HepG2 (cell line): ENCODE data around the gene NT5C3B. TPM values are rescaled to one million over a fixed set of nuclear protein-coding genes. Genes with fewer than 3 reads are reported as not detected.

ENCODE experiments used
- ARID2 ChIP-seq: sonication (generic); formaldehyde crosslinking; IDR thresholded peaks from 2 replicates; pipeline ENCODE4 v1.8.1; 2022; ENCODE audit warnings: mild to moderate bottlenecking, missing genetic modification reagents, borderline replicate concordance
- CCAR2 ChIP-seq: fragments of 200-400 bp; formaldehyde crosslinking; optimal IDR thresholded peaks from 2 replicates; pipeline ENCODE3; 2018; ENCODE audit warnings: low read depth, mild to moderate bottlenecking, low read length, moderate library complexity
- CENPX ChIP-seq: sonication (generic); formaldehyde crosslinking; IDR thresholded peaks from 2 replicates; pipeline ENCODE4 v1.9.0; 2021; ENCODE audit warnings: mild to moderate bottlenecking, missing genetic modification reagents, moderate library complexity
- FOXO1 ChIP-seq: sonication (generic); formaldehyde crosslinking; IDR thresholded peaks from 2 replicates; pipeline ENCODE4 v1.4.0; 2020; ENCODE audit warnings: missing genetic modification reagents
- KAT2B ChIP-seq: fragments of 150-350 bp; IDR thresholded peaks from 2 replicates; pipeline ENCODE4 v1.6.1; 2014; ENCODE audit warnings: low read depth, low read length, borderline replicate concordance
- MXD3 ChIP-seq: IDR thresholded peaks from 2 replicates; pipeline ENCODE4 v1.6.1; 2016; ENCODE audit warnings: mild to moderate bottlenecking, missing biosample characterization, missing genetic modification reagents
- NFE2L1 ChIP-seq: sonication (generic); formaldehyde crosslinking; IDR thresholded peaks from 2 replicates; pipeline ENCODE4 v1.4.0; 2020; ENCODE audit warnings: missing genetic modification reagents, mild to moderate bottlenecking, borderline replicate concordance
- NR2C2 ChIP-seq: sonication (generic); formaldehyde crosslinking; IDR thresholded peaks from 2 replicates; pipeline ENCODE4 v1.4.0; 2020; ENCODE audit warnings: missing genetic modification reagents, mild to moderate bottlenecking, moderate library complexity, borderline replicate concordance
- PRMT3 ChIP-seq: sonication (generic); formaldehyde crosslinking; IDR thresholded peaks from 2 replicates; pipeline ENCODE4 v1.8.1; 2022; ENCODE audit warnings: low read depth, mild to moderate bottlenecking, moderate library complexity, missing genetic modification reagents, borderline replicate concordance
- RFX1 ChIP-seq: fragments of 450-650 bp; IDR thresholded peaks from 2 replicates; pipeline ENCODE4 v1.6.1; 2017
- TAF1 ChIP-seq: sonication (generic); formaldehyde crosslinking; IDR thresholded peaks from 2 replicates; pipeline ENCODE4 v1.4.0; 2020; ENCODE audit warnings: missing genetic modification reagents
- TOPORS ChIP-seq: sonication (generic); formaldehyde crosslinking; IDR thresholded peaks from 2 replicates; pipeline ENCODE4 v1.8.0; 2023; ENCODE audit warnings: mild to moderate bottlenecking, missing genetic modification reagents
- TSC22D2 ChIP-seq: sonication (generic); formaldehyde crosslinking; IDR thresholded peaks from 2 replicates; pipeline ENCODE4 v1.5.1; 2020; ENCODE audit warnings: missing genetic modification reagents, mild to moderate bottlenecking, borderline replicate concordance
- ZBTB1 ChIP-seq: sonication (generic); formaldehyde crosslinking; IDR thresholded peaks from 2 replicates; pipeline ENCODE4 v1.4.0; 2020; ENCODE audit warnings: missing genetic modification reagents, borderline replicate concordance
- ZBTB46 ChIP-seq: sonication (generic); formaldehyde crosslinking; IDR thresholded peaks from 2 replicates; pipeline ENCODE4 v1.4.0; 2020; ENCODE audit warnings: mild to moderate bottlenecking, missing genetic modification reagents, borderline replicate concordance
- ZFP36L2 ChIP-seq: sonication (generic); formaldehyde crosslinking; IDR thresholded peaks from 2 replicates; pipeline ENCODE4 v1.4.0; 2020; ENCODE audit warnings: missing genetic modification reagents
- ZNF160 ChIP-seq: sonication (generic); formaldehyde crosslinking; IDR thresholded peaks from 2 replicates; pipeline ENCODE4 v1.8.0; 2022; ENCODE audit warnings: mild to moderate bottlenecking, inconsistent platforms, missing genetic modification reagents
- ZNF441 ChIP-seq: sonication (generic); formaldehyde crosslinking; IDR thresholded peaks from 2 replicates; pipeline ENCODE4 v1.7.0; 2021; ENCODE audit warnings: missing genetic modification reagents, borderline replicate concordance
- ZNF543 ChIP-seq: sonication (generic); formaldehyde crosslinking; IDR thresholded peaks from 2 replicates; pipeline ENCODE4 v1.4.0; 2020; ENCODE audit warnings: mild to moderate bottlenecking, missing genetic modification reagents
- ZNF552 ChIP-seq: sonication (generic); formaldehyde crosslinking; IDR thresholded peaks from 2 replicates; pipeline ENCODE4 v1.9.0; 2022; ENCODE audit warnings: missing genetic modification reagents, mild to moderate bottlenecking, borderline replicate concordance
- ZNF670 ChIP-seq: sonication (generic); formaldehyde crosslinking; IDR thresholded peaks from 2 replicates; pipeline ENCODE4 v1.8.0; 2022; ENCODE audit warnings: mild to moderate bottlenecking, missing genetic modification reagents, borderline replicate concordance
- ZNF775 ChIP-seq: sonication (generic); formaldehyde crosslinking; IDR thresholded peaks from 2 replicates; pipeline ENCODE4 v1.4.0; 2020; ENCODE audit warnings: missing genetic modification reagents, mild to moderate bottlenecking, moderate library complexity, borderline replicate concordance
- ZNF792 ChIP-seq: IDR thresholded peaks from 2 replicates; pipeline ENCODE4 v1.6.1; 2016
- polyA plus RNA-seq, 8 experiments: library from polyadenylated mRNA; depleted of rRNA in 3 of 8; stranded (reverse) in 7 of 8; unstranded in 1 of 8; fragments of >200 nt; fragmentation: Illumina TruSeq in 4 of 8; extraction: Trizol in 4 of 8; gene quantifications; 2 replicates each; pipeline versions ENCODE4 v1.2.1 to v1.2.3, GENCODE V29; 2011 to 2016; ENCODE audit warnings: low read depth in 4 of 8, missing spikeins in 1 of 8, mixed read lengths in 1 of 8; ENCODE audit not compliant: insufficient read depth in 1 of 8
- total RNA-seq, 5 experiments: library from RNA; depleted of rRNA; stranded (reverse); fragments of >200 nt; fragmentation: Illumina TruSeq; extraction: Trizol; gene quantifications; 2 replicates each; pipeline ENCODE4 v1.2.3, GENCODE V29; 2016; ENCODE audit warnings: low read depth in 1 of 5
- TF ChIP-seq, protein P1 (sequence below): sonication (generic); formaldehyde crosslinking; IDR thresholded peaks from 2 replicates; pipeline ENCODE4 v1.5.1; 2020; ENCODE audit warnings: missing genetic modification reagents, mild to moderate bottlenecking, borderline replicate concordance
- TF ChIP-seq, protein P2 (sequence below): sonication (generic); formaldehyde crosslinking; IDR thresholded peaks from 2 replicates; pipeline ENCODE4 v1.4.0; 2020; ENCODE audit warnings: missing genetic modification reagents

NT5C3B gene
- total and polyA plus RNA-seq, 2 of the 13 experiments (the other 11 are each of a cell fraction or from before 2014, with no cell fraction given), result 104 to 126 TPM

GRCh38 chr17:41811549-41812380 lies 24.3 kb downstream of the NT5C3B start, which contains the start of gene P3H4 (continued):
- TF ChIP-seq ZNF670, result no peak; the same call in 1 of the 2 replicates
- TF ChIP-seq TSC22D2, result no peak
- TF ChIP-seq, protein P1, sequence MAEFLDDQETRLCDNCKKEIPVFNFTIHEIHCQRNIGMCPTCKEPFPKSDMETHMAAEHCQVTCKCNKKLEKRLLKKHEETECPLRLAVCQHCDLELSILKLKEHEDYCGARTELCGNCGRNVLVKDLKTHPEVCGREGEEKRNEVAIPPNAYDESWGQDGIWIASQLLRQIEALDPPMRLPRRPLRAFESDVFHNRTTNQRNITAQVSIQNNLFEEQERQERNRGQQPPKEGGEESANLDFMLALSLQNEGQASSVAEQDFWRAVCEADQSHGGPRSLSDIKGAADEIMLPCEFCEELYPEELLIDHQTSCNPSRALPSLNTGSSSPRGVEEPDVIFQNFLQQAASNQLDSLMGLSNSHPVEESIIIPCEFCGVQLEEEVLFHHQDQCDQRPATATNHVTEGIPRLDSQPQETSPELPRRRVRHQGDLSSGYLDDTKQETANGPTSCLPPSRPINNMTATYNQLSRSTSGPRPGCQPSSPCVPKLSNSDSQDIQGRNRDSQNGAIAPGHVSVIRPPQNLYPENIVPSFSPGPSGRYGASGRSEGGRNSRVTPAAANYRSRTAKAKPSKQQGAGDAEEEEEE (CRISPR knock-in tag), result no peak
- peak; percentile 99 for TF ChIP-seq TOPORS (CRISPR knock-in tag)
- peak; percentile 75; the same call in 1 of the 2 replicates for TF ChIP-seq ZNF441
- TF ChIP-seq NR2C2 (CRISPR knock-in tag), result no peak; the same call in 1 of the 2 replicates
- no peak for TF ChIP-seq CENPX
- 0 out of 2 replicates have a peak, but pooled peaks have one; percentile 43 for TF ChIP-seq NFE2L1 (CRISPR knock-in tag)
- no peak for TF ChIP-seq ZNF775 (CRISPR knock-in tag)
- peak; percentile 61; the same call in 1 of the 2 replicates for TF ChIP-seq ZNF552 (CRISPR knock-in tag)
- TF ChIP-seq ARID2, result peak; percentile 84; the same call in 1 of the 2 replicates
- TF ChIP-seq, protein P2, sequence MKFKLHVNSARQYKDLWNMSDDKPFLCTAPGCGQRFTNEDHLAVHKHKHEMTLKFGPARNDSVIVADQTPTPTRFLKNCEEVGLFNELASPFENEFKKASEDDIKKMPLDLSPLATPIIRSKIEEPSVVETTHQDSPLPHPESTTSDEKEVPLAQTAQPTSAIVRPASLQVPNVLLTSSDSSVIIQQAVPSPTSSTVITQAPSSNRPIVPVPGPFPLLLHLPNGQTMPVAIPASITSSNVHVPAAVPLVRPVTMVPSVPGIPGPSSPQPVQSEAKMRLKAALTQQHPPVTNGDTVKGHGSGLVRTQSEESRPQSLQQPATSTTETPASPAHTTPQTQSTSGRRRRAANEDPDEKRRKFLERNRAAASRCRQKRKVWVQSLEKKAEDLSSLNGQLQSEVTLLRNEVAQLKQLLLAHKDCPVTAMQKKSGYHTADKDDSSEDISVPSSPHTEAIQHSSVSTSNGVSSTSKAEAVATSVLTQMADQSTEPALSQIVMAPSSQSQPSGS, result 0 out of 2 replicates have a peak, but pooled peaks have one; percentile 38
- no peak for TF ChIP-seq KAT2B
- peak; percentile 29 for TF ChIP-seq ZNF792 (CRISPR knock-in tag)
- peak; percentile 50; the same call in 1 of the 2 replicates for TF ChIP-seq FOXO1 (CRISPR knock-in tag)
- TF ChIP-seq CCAR2, result no peak
- no peak for TF ChIP-seq MXD3
- 0 out of 2 replicates have a peak, but pooled peaks have one; percentile 19 for TF ChIP-seq ZNF543
- peak; percentile 90 for TF ChIP-seq ZNF160 (CRISPR knock-in tag)
- TF ChIP-seq RFX1, result no peak
- TF ChIP-seq ZBTB46 (CRISPR knock-in tag), result no peak
- TF ChIP-seq ZBTB1, result no peak
- TF ChIP-seq PRMT3 (CRISPR knock-in tag), result peak; percentile 98; the same call in 1 of the 2 replicates
- TF ChIP-seq ZFP36L2 (CRISPR knock-in tag), result no peak
- TF ChIP-seq TAF1 (CRISPR knock-in tag), result peak; percentile 76
